ENCODE measurements around the gene CHD3. TPM values are rescaled to one million over a fixed set of nuclear protein-coding genes. Genes with fewer than 3 reads are reported as not detected.

The CHD3 gene
- total RNA-seq, 4 donors from 2014 or later: 5.4 to 7.7 (median 6.0) TPM

DNA sequence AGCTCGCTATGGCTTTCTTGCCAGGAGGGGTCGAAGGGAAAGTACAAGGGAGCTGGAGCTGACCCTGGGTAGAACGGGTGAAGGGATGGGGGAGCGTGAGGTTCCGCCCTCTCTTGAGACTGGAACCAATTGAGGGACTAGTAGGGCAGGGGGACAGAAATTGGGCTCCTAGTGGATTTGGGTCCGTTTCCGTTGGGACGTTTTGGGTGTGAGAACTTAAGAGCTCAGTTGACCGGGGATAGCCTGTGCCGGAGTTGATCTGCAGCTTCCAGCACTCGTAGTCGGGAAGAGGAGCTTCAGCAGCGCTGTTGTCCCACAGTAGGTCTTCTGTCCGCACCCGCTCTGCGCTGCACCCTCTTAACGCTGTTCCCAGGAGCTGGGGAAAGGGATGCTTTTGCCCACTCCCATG lies 43.9 kb downstream of the CHD3 start:
- no peak for TF ChIP-seq POLR2A (IDR thresholded peaks at IDR 0.05)
- no peak for TF ChIP-seq CTCF (IDR thresholded peaks at IDR 0.05 in 4 of 5, conservative IDR thresholded peaks at IDR 0.05 in 1 of 5)
- H3K4me1 ChIP-seq: peaks cover 17 to 19% of the 10 kb centered on the region in 2 donors
- no peaks in the 10 kb centered on the region for H3K27me3 ChIP-seq
- DNase-seq (no peak), ATAC-seq (peak; percentile 33 to 41)
- H3K9me3 ChIP-seq: no peaks in the 10 kb centered on the region
- in situ Hi-C loops (cut with MboI; ENCODE audit: low sequenced_read_pairs in 4 of 4): loop anchor here in 1 of 4 donors (5.0 kb wide), 1 partner anchor 55 kb away; no protein-coding TSS in a partner anchor
- intact Hi-C loops (cut with DNase I; ENCODE audit: low total_unique reads): loop anchor here (1.0 to 5.0 kb wide), 4 partner anchors 17 to 75 kb away; partner anchors contain the start of genes CYB5D1, NAA38 and TMEM88
- H3K27ac ChIP-seq: peak overlapping the region; percentile 83 to 90 (median 87)
- peak overlapping the region; percentile 85 to 97 (median 94) for H3K4me3 ChIP-seq
- H3K36me3 ChIP-seq: peaks cover 0 to 32% of the 10 kb centered on the region in 2 donors

DNA sequence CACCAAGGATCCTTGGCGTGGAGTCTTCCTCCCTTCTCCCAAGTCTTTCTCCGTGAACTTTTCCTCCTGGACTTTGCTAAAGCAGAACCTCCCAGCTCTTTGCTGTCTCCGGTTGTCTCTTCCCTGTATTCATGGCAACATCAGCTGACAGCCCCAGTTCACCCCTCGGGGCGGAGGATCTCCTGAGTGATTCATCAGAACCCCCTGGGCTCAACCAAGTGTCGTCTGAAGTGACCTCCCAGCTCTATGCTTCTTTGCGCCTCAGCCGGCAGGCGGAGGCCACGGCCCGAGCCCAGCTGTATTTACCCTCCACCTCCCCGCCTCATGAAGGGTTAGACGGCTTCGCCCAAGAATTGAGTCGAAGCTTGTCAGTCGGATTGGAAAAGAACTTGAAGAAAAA lies 44.4 kb downstream of the CHD3 start:
- Histone ChIP-seq H3K4me3 (peak overlapping the region; percentile 85 to 97 (median 94)), H3K27me3 (no peaks in the 10 kb centered on the region), H3K27ac (peak overlapping the region in 3 of 4 donors; percentile 83 to 87 (median 87)), H3K36me3 (peaks cover 0 to 33% of the 10 kb centered on the region in 2 donors), H3K4me1 (peaks cover 17 to 19% of the 10 kb centered on the region in 2 donors), H3K9me3 (no peaks in the 10 kb centered on the region)
- ATAC-seq (no peak), DNase-seq (peak in 1 of 2 donors; percentile 31)
- TF ChIP-seq POLR2A (IDR thresholded peaks at IDR 0.05) (no peak), CTCF (IDR thresholded peaks at IDR 0.05 in 4 of 5, conservative IDR thresholded peaks at IDR 0.05 in 1 of 5) (no peak)
- intact Hi-C loops (cut with DNase I; ENCODE audit: low total_unique reads): loop anchor here (1.0 to 5.0 kb wide), 4 partner anchors 18 to 76 kb away; partner anchors contain the start of genes CYB5D1, NAA38 and TMEM88
- in situ Hi-C loops (cut with MboI; ENCODE audit: low sequenced_read_pairs in 4 of 4): loop anchor here in 1 of 4 donors (5.0 kb wide), 1 partner anchor 54 kb away; no protein-coding TSS in a partner anchor

DNA sequence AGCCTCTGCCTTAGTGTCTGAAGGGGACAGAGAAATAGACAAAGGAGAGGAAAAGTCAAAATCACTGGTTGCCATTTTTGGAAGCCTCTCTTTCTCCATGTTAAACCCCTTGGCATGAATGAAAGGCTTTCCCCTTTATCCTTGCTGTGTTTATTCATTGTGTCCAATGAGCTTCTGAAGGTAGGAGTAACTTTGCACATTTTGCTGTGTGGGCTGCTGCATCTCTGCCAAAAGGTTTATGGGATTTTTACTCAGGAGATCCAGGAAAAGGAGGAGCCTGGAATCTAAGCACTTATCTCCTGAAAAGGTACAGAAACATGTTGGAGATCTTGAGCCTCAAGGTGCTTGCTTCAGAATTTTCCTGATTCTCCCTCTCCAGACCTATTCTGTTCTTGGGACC lies 47.3 kb downstream of the CHD3 start:
- TF ChIP-seq CTCF (IDR thresholded peaks at IDR 0.05 in 4 of 5, conservative IDR thresholded peaks at IDR 0.05 in 1 of 5): no peak
- TF ChIP-seq POLR2A (IDR thresholded peaks at IDR 0.05): no peak
- H3K4me3 ChIP-seq: no peak overlapping the region
- H3K4me1 ChIP-seq: peaks cover 17 to 19% of the 10 kb centered on the region in 2 donors
- no peak for ATAC-seq
- in situ Hi-C loops (cut with MboI; ENCODE audit: low sequenced_read_pairs in 4 of 4): no loop called here
- no peaks in the 10 kb centered on the region for H3K27me3 ChIP-seq
- no peak overlapping the region for H3K27ac ChIP-seq
- DNase-seq: no peak
- intact Hi-C loops (cut with DNase I; ENCODE audit: low total_unique reads): no loop called here
- H3K36me3 ChIP-seq: peaks cover 0 to 50% of the 10 kb centered on the region in 2 donors
- no peaks in the 10 kb centered on the region for H3K9me3 ChIP-seq

GRCh38 chr17:7940034-7940433 lies 51.4 kb downstream of the CHD3 start:
- H3K36me3 ChIP-seq: peaks cover 0 to 66% of the 10 kb centered on the region in 2 donors
- no peaks in the 10 kb centered on the region for H3K4me1 ChIP-seq
- no peaks in the 10 kb centered on the region for H3K9me3 ChIP-seq
- intact Hi-C loops (cut with DNase I; ENCODE audit: low total_unique reads): no loop called here
- TF ChIP-seq CTCF (IDR thresholded peaks at IDR 0.05 in 4 of 5, conservative IDR thresholded peaks at IDR 0.05 in 1 of 5): no peak
- TF ChIP-seq POLR2A (IDR thresholded peaks at IDR 0.05): no peak
- ATAC-seq (no peak), DNase-seq (no peak)
- no peak overlapping the region for H3K27ac ChIP-seq
- H3K4me3 ChIP-seq: no peak overlapping the region
- no peaks in the 10 kb centered on the region for H3K27me3 ChIP-seq
- in situ Hi-C loops (cut with MboI; ENCODE audit: low sequenced_read_pairs in 4 of 4): no loop called here
